Esophagus squamous epithelium (tissue), 4 donors: ENCODE measurements around the gene ZNF32.

Experiments
- POLR2A ChIP-seq, 4 donors: fragments of 450-650 bp; IDR thresholded peaks; one replicate each; pipeline ENCODE4 v1.6.1; 2017; ENCODE audit warnings: antibody characterized with exemption in 4 of 4, mild to moderate bottlenecking in 4 of 4, moderate library complexity in 3 of 4
- TF ChIP-seq, protein P1 (sequence below), 6 experiments: fragments of 450-650 bp in 4 of 6; fragments of 200-600 bp in 2 of 6; sonication (generic) in 2 of 6; IDR thresholded peaks; one replicate each; pipeline ENCODE4 v1.5.1; 2016 to 2019; ENCODE audit warnings: antibody characterized with exemption in 6 of 6, mild to moderate bottlenecking in 4 of 6, moderate library complexity in 4 of 6

DNA sequence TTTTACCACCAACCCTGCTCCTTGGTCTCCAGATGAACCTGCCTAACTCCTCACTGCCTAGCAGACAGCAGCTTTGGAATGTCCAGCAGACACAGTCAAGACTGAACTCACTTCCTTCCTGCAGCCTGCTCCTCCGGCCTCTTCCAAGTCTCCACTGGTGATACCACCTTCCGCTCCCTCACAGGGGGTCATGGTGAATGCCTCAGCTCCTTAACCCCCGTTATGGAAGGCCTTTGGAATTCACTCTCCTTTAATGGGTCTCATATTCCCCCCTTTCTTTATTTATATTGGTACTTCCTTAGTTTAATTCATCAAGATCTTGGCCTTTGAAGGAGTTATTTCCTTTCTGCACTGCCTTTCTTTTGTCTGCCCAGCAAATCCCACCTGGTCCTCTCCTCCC, 44.9 kb upstream of the ZNF32 start:
- TF ChIP-seq, protein P1, sequence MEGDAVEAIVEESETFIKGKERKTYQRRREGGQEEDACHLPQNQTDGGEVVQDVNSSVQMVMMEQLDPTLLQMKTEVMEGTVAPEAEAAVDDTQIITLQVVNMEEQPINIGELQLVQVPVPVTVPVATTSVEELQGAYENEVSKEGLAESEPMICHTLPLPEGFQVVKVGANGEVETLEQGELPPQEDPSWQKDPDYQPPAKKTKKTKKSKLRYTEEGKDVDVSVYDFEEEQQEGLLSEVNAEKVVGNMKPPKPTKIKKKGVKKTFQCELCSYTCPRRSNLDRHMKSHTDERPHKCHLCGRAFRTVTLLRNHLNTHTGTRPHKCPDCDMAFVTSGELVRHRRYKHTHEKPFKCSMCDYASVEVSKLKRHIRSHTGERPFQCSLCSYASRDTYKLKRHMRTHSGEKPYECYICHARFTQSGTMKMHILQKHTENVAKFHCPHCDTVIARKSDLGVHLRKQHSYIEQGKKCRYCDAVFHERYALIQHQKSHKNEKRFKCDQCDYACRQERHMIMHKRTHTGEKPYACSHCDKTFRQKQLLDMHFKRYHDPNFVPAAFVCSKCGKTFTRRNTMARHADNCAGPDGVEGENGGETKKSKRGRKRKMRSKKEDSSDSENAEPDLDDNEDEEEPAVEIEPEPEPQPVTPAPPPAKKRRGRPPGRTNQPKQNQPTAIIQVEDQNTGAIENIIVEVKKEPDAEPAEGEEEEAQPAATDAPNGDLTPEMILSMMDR (IDR thresholded peaks at IDR 0.05): no peak
- no peak for TF ChIP-seq POLR2A (IDR thresholded peaks at IDR 0.05)
